Measurements from ENCODE around the gene ANGPTL7. TPM values are rescaled to one million over a fixed set of nuclear protein-coding genes. Genes with fewer than 3 reads are reported as not detected.

The ANGPTL7 gene
- total and polyA plus RNA-seq, 5 experiments from 2014 or later, result not detected

DNA sequence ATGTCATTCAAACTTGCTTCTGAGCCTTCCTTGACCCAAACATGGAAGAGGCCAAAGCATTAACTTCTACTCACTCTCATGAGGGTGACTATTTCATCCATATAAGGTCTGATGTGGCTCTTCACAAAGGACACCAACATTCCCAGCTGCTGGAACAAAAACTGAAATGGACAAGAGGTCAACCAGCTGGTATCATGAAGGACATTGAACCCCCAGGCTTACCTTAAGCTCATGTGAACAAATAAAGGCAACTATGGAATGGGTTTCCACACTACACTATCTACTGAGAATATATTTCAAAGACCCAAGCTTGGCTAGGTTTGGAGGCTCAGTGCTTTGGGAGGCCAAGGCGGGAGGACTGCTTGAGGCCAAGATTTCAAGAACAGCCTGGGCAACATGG is 26.9 kb downstream of the ANGPTL7 start:
- POLR2A ChIA-PET, result no interaction called here
- DNase-seq, result no peak
- Mint-ChIP-seq H3K36me3 (peaks cover 15 to 95% (median 50%) of the 10 kb centered on the region in 3 donors), H3K27ac (peak overlapping the region in 1 of 10 donors; percentile 45), H3K9me3 (no peaks in the 10 kb centered on the region), H3K27me3 (no peaks in the 10 kb centered on the region), H3K4me3 (no peak overlapping the region), H3K4me1 (peaks cover 0 to 1% (median 0%) of the 10 kb centered on the region in 4 donors)
- ATAC-seq, result no peak

DNA sequence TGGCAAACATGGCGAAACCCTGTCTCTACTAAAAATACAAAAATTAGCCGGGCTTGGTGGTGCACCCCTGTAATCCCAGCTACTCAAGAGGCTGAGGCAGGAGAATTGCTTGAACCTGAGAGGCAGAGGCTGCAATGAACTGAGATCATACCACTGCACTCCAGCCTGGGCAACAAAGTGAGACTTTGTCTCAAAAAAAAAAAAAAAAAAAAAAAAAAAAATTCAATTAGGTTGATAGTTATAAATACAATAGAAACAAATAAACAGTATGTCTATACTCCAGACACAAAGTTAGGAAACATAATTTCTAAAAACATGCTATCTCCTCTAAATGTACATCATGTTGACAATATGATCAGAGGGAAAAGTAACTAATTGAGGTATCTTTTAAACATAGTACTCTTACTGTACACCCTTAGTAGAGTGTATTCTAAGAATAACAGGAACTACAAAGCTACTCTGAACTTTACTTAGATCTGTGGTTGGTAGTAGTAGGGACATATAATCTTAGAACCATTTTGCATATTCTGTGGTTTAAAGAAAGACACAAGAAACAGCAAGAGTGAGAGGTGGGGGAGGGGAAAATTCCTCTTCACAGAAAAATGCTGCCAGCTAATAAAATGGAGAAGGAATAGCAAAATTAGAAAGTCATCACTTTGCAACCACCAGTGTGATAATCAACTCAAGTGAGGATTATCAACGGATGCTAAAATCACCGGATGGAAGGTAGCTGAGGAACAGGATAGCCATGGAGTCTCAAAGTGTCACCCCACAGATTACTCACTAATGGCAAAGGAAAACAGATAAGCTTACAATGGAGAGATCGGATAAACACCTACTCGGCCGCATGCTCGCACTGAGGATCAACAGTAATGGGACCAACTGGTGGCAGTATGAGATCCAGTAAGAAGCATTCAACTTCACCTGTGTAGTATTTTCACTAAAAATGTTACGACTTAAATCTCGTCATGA is 38.2 kb downstream of the ANGPTL7 start:
- H3K4me3 Mint-ChIP-seq, result peak overlapping the region in 5 of 10 donors; percentile 5 to 44 (median 11)
- peaks cover 13 to 33% (median 17%) of the 10 kb centered on the region in 4 donors for H3K4me1 Mint-ChIP-seq
- ATAC-seq (no peak), DNase-seq (no peak)
- no peaks in the 10 kb centered on the region for H3K9me3 Mint-ChIP-seq
- POLR2A ChIA-PET, result interaction anchor here (0.6 to 0.9 kb wide), 3 partner anchors 41 to 725 kb away, joined by 3 to 5 read pairs (median 3); no protein-coding TSS in a partner anchor
- H3K27me3 Mint-ChIP-seq, result no peaks in the 10 kb centered on the region
- H3K36me3 Mint-ChIP-seq, result peaks cover 12 to 86% (median 41%) of the 10 kb centered on the region in 3 donors
- H3K27ac Mint-ChIP-seq, result peak overlapping the region; percentile 1 to 87 (median 65)

DNA sequence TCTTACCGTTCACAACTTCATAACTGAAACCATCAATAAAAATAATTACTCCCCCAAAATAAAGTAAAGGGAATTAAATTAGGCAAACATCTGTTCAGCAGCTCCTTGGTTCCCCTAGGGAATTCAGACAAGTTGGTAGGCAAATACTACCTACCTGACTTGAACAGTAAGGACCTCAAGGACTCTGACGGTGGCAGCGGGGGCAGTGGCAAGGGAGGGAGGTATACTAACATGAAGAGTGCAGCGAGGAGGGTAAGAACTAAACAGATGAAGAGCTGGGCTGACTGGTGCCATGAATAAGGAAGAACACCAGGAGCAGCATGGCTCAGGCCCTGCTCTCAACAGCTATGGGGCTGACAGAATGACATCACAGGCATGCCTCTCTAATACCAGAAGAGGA is 40.0 kb downstream of the ANGPTL7 start:
- DNase-seq (no peak), ATAC-seq (no peak)
- H3K9me3 Mint-ChIP-seq, result no peaks in the 10 kb centered on the region
- H3K4me3 Mint-ChIP-seq, result peak overlapping the region in 1 of 10 donors; percentile 44
- H3K4me1 Mint-ChIP-seq, result peaks cover 9 to 33% (median 17%) of the 10 kb centered on the region in 4 donors
- no peaks in the 10 kb centered on the region for H3K27me3 Mint-ChIP-seq
- peak overlapping the region in 5 of 10 donors; percentile 19 to 89 (median 33) for H3K27ac Mint-ChIP-seq
- H3K36me3 Mint-ChIP-seq, result peaks cover 12 to 89% (median 48%) of the 10 kb centered on the region in 3 donors
- POLR2A ChIA-PET, result no interaction called here

DNA sequence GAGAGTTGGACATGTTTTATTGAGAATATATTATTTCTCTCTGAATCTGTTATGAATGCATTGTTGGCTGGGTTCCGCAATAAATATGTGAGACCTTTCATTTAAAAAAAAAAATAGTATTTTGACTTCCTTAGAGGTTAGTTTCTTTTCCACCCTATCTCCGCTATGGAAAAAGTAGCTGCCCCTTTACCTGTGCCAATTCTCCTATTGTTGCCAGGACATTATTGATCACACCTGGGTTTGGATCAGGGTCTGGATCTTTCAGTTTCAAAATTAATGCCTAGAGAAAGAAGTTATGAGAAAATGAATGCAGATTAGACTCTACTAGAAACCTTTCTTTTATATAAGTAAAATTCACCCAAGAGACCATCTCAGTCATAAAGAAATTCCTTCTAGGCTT is 44.1 kb downstream of the ANGPTL7 start:
- Mint-ChIP-seq H3K9me3 (no peaks in the 10 kb centered on the region), H3K27ac (no peak overlapping the region), H3K27me3 (no peaks in the 10 kb centered on the region), H3K4me3 (no peak overlapping the region), H3K4me1 (peaks cover 1 to 16% (median 4%) of the 10 kb centered on the region in 4 donors), H3K36me3 (peaks cover 8 to 95% (median 50%) of the 10 kb centered on the region in 3 donors)
- DNase-seq, result no peak
- no peak for ATAC-seq
- POLR2A ChIA-PET, result interaction anchor here (0.7 kb wide), 1 partner anchor 489 kb away, joined by 3 read pairs; no protein-coding TSS in a partner anchor

DNA sequence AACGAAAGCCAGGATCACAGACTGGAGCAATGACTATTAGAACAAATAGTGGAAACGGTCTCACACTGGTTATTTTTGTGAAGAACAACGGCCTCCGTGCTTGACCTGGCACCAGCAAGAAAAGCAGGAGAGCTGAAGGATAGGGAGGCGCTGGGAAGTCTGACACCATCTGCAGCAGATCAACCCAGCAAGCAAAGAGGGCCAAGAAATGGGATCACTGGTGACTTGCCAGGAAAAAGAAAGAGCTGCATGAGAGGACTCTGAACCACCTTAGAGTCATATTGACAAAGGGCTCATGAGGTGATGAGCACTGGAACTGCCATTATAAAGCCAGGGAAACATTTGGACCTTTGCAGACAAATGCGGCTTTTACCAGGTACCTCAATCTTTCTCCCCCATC is 48.2 kb downstream of the ANGPTL7 start:
- Mint-ChIP-seq H3K27me3 (no peaks in the 10 kb centered on the region), H3K9me3 (no peaks in the 10 kb centered on the region), H3K4me3 (no peak overlapping the region), H3K27ac (no peak overlapping the region), H3K36me3 (peaks cover 13 to 92% (median 37%) of the 10 kb centered on the region in 3 donors), H3K4me1 (peaks cover 0 to 8% (median 6%) of the 10 kb centered on the region in 4 donors)
- ATAC-seq (no peak), DNase-seq (no peak)
- POLR2A ChIA-PET, result no interaction called here

DNA sequence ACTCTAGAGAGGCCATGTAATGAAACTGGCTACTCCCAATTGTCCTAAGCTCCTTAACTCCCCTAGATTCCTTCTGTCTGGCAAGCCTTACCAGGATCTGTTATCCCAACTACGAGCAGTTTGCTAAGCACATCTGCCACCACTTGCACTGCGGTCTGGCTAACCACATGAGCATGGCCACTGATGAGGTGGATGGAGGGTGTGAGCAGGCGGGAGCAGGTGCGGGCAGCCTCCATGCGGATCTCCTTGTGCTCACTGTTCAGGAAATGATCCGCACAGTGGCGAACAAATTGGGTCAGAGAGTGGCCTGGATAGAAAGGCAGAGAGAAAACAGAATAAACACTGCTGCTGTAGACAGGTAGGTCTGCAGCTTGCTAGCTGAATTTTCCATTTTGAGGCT is 49.2 kb downstream of the ANGPTL7 start:
- POLR2A ChIA-PET, result no interaction called here
- peaks cover 13 to 93% (median 34%) of the 10 kb centered on the region in 3 donors for H3K36me3 Mint-ChIP-seq
- no peak for ATAC-seq
- peak overlapping the region in 1 of 10 donors; percentile 57 for H3K27ac Mint-ChIP-seq
- no peak overlapping the region for H3K4me3 Mint-ChIP-seq
- H3K4me1 Mint-ChIP-seq, result peaks cover 0 to 8% (median 6%) of the 10 kb centered on the region in 4 donors
- no peak for DNase-seq
- no peaks in the 10 kb centered on the region for H3K27me3 Mint-ChIP-seq
- no peaks in the 10 kb centered on the region for H3K9me3 Mint-ChIP-seq

DNA sequence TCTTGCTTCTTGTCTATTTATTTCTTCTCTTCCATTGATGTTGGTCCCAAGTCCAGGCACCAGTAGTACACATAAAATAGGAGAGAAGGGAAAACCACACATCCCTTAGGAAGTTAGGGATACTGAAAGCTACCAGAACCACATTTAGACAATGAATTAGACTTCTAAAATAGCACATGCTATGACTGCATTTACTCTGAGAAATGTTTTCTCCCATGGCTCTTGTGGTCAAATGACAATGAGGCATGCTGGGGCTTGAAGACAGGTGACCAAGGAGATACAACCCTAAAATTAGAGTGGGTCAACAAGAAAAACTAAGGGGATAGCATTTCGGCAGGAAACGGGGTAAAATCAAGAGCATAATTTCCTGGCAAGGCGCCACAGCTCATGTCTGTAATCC is 56.1 kb downstream of the ANGPTL7 start:
- DNase-seq, result no peak
- peaks cover 6 to 80% (median 13%) of the 10 kb centered on the region in 3 donors for H3K36me3 Mint-ChIP-seq
- H3K4me3 Mint-ChIP-seq, result no peak overlapping the region
- peaks cover 2 to 15% (median 6%) of the 10 kb centered on the region in 4 donors for H3K4me1 Mint-ChIP-seq
- peak overlapping the region in 3 of 10 donors; percentile 20 to 59 (median 58) for H3K27ac Mint-ChIP-seq
- no peak for ATAC-seq
- H3K27me3 Mint-ChIP-seq, result no peaks in the 10 kb centered on the region
- H3K9me3 Mint-ChIP-seq, result no peaks in the 10 kb centered on the region
- POLR2A ChIA-PET, result no interaction called here

Other genes starting within 250 kb of the ANGPTL7 start
- gene TARDBP, start 176.7 kb upstream of the ANGPTL7 start, total RNA-seq, result 100 to 1,000 TPM; 193 to 211 TPM
- gene TARDBP, start 176.7 kb upstream of the ANGPTL7 start, polyA plus RNA-seq, result 10 to 100 TPM; 46.6 to 65.2 (median 54.2) TPM
- gene MASP2, start 142.1 kb upstream of the ANGPTL7 start, total RNA-seq, result under 1 TPM; 0.27 to 0.34 TPM
- not detected for gene MASP2, start 142.1 kb upstream of the ANGPTL7 start, polyA plus RNA-seq
- 10 to 100 TPM; 55.0 to 55.6 TPM for gene SRM, start 129.3 kb upstream of the ANGPTL7 start, total RNA-seq
- gene SRM, start 129.3 kb upstream of the ANGPTL7 start, polyA plus RNA-seq, result 100 to 1,000 TPM in 1 of 3 donors, 10 to 100 TPM in 2; 95.2 to 204 (median 97.9) TPM
- 10 to 100 TPM; 93.2 to 93.3 TPM for gene EXOSC10, start 89.5 kb upstream of the ANGPTL7 start, total RNA-seq
- gene EXOSC10, start 89.5 kb upstream of the ANGPTL7 start, polyA plus RNA-seq, result 10 to 100 TPM; 31.7 to 45.5 (median 35.6) TPM
- gene MTOR, start 73.2 kb downstream of the ANGPTL7 start, total RNA-seq, result 10 to 100 TPM; 43.9 to 45.9 TPM
- 1 to 10 TPM; 3.5 to 7.2 (median 4.7) TPM for gene MTOR, start 73.2 kb downstream of the ANGPTL7 start, polyA plus RNA-seq
- 10 to 100 TPM; 32.9 to 34.3 TPM for gene UBIAD1, start 83.8 kb downstream of the ANGPTL7 start, total RNA-seq
- 10 to 100 TPM; 29.2 to 50.3 (median 45.2) TPM for gene UBIAD1, start 83.8 kb downstream of the ANGPTL7 start, polyA plus RNA-seq